ENCODE measurements around the gene FLT4. TPM values are rescaled to one million over a fixed set of nuclear protein-coding genes. Genes with fewer than 3 reads are reported as not detected.

Gene FLT4
- total and polyA plus RNA-seq, 7 donors = 0.23 to 16.9 (median 6.2) TPM

DNA sequence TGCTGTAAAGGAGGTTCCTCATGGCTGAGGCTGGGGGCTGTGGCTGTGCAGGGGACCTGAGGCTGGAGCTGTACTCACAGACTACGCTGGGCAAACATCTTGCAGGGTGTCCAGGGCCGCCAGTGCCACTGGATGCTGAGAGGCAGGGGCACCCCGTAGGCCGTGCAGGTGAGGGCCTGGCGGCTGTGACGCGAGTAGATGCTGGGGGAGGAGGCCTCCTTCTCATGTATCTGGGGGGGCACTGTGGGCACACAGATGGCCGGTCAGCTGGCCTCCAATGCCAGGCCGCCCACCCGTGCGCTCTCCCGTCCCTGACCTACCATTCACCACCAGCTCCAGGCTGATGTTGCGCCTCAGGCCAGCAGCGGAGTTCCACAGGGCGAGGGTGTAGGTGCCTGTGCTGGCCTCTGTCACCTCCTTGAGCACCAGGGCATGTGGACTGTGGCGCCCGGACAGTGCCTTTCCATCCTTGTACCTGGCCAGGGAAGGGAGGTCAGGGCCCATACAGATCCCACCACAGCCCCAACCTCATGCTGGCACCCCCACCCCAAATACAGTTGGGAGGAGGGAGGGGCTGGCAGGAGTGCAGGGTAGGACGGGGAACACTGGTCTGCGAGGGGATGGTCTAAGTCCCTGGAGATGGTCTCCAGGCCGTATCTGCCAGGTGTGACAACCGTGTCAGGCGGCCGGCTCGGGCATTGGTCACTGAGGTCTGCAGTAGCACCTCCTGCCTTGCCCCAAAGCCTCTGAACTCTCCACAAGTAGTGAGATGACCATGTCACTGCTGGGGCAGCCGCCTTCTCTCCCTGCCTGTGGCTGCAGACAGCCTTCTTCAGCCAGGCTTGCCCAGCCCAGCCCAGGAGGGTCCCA, 23.4 kb downstream of the FLT4 start:
- no peak for DNase-seq
- Histone ChIP-seq H3K36me3 (no peaks in the 10 kb centered on the region), H3K9me3 (no peaks in the 10 kb centered on the region), H3K27ac (no peak overlapping the region), H3K27me3 (peaks cover 0 to 5% (median 0%) of the 10 kb centered on the region in 3 donors), H3K4me3 (no peak overlapping the region), H3K4me1 (no peaks in the 10 kb centered on the region)
- intact Hi-C loops (cut with DNase I) = no loop called here
- TF ChIP-seq, protein P1, sequence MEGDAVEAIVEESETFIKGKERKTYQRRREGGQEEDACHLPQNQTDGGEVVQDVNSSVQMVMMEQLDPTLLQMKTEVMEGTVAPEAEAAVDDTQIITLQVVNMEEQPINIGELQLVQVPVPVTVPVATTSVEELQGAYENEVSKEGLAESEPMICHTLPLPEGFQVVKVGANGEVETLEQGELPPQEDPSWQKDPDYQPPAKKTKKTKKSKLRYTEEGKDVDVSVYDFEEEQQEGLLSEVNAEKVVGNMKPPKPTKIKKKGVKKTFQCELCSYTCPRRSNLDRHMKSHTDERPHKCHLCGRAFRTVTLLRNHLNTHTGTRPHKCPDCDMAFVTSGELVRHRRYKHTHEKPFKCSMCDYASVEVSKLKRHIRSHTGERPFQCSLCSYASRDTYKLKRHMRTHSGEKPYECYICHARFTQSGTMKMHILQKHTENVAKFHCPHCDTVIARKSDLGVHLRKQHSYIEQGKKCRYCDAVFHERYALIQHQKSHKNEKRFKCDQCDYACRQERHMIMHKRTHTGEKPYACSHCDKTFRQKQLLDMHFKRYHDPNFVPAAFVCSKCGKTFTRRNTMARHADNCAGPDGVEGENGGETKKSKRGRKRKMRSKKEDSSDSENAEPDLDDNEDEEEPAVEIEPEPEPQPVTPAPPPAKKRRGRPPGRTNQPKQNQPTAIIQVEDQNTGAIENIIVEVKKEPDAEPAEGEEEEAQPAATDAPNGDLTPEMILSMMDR (IDR thresholded peaks at IDR 0.05) = no peak
- TF ChIP-seq POLR2AphosphoS5 (IDR thresholded peaks at IDR 0.05) = no peak
- TF ChIP-seq POLR2A (IDR thresholded peaks at IDR 0.05) = no peak
- no peak for TF ChIP-seq EP300 (IDR thresholded peaks at IDR 0.05)
- WGBS, 2 donors = 80 to 90% methylated on average over 25 of the region's 25 CpGs

DNA sequence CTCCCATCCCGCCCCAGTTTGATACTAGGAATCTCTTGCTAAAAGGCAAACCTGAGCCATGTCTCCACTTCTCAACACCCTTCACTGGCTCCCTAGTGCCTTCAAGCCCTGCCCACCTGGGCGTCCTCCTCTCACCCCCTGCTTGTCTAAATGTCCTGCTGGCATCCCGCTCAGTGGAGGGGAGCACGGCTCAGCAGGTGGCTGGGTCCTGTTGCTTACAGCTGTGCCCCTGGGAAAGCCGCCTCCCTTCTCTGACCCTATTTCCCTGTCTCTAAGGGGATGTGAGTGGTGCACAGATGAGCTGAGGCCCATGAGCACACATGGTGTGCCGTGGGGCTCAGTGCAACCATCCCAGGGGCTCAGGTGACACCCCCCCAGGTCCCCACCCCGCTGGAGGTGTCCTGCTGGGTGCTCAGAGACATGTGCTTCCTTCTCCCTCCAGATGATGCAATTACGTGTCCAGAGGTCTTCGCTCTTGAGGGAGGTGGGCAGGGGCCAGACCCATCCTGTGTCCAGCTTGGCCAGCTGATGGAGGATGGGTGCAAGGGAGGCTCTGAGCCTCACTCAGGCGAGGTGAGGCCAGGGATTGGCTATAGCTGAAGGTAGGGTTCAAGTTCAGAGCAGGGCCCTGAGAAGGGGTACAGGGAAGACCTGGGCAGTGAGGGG, 24.1 kb downstream of the FLT4 start:
- no peaks in the 10 kb centered on the region for H3K9me3 ChIP-seq
- DNase-seq = no peak
- 61 to 82% methylated on average over 10 of the region's 10 CpGs for WGBS, 2 donors
- no peak overlapping the region for H3K4me3 ChIP-seq
- no peak for TF ChIP-seq POLR2A (IDR thresholded peaks at IDR 0.05)
- TF ChIP-seq EP300 (IDR thresholded peaks at IDR 0.05) = no peak
- TF ChIP-seq POLR2AphosphoS5 (IDR thresholded peaks at IDR 0.05) = no peak
- TF ChIP-seq, protein P1 (IDR thresholded peaks at IDR 0.05) = no peak
- no peak overlapping the region for H3K27ac ChIP-seq
- no peaks in the 10 kb centered on the region for H3K4me1 ChIP-seq
- H3K27me3 ChIP-seq = peaks cover 0 to under 1% (median 0%) of the 10 kb centered on the region in 3 donors
- intact Hi-C loops (cut with DNase I) = no loop called here
- no peaks in the 10 kb centered on the region for H3K36me3 ChIP-seq

DNA sequence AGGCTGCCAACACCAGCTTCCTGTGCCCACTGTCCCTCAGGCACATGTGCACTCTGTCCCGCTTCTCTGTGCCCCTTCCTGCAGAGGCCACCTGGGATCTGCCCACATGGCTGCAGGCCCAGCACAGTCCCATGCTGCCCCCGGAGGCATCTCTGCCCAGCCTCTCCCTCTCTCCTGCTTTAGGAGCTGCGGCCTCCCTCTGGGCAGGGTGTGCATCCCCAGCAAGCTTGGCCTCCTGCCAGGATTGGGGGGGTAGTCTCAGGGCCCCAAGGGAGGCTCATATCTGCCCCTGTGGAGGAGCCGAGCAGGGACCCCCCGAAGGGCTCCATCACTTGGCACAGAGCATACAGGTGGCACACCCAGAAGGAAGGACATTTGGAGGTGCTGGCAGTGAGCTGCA, 24.8 kb downstream of the FLT4 start:
- Histone ChIP-seq H3K4me1 (no peaks in the 10 kb centered on the region), H3K36me3 (no peaks in the 10 kb centered on the region), H3K4me3 (no peak overlapping the region), H3K27ac (no peak overlapping the region), H3K9me3 (no peaks in the 10 kb centered on the region), H3K27me3 (peaks cover 0 to 7% (median 0%) of the 10 kb centered on the region in 3 donors)
- TF ChIP-seq EP300 (IDR thresholded peaks at IDR 0.05) (no peak), POLR2AphosphoS5 (IDR thresholded peaks at IDR 0.05) (no peak), POLR2A (IDR thresholded peaks at IDR 0.05) (no peak)
- TF ChIP-seq, protein P1 (IDR thresholded peaks at IDR 0.05) = no peak
- DNase-seq = no peak
- intact Hi-C loops (cut with DNase I) = no loop called here
- 47 to 73% methylated on average over 5 of the region's 5 CpGs for WGBS, 2 donors

DNA sequence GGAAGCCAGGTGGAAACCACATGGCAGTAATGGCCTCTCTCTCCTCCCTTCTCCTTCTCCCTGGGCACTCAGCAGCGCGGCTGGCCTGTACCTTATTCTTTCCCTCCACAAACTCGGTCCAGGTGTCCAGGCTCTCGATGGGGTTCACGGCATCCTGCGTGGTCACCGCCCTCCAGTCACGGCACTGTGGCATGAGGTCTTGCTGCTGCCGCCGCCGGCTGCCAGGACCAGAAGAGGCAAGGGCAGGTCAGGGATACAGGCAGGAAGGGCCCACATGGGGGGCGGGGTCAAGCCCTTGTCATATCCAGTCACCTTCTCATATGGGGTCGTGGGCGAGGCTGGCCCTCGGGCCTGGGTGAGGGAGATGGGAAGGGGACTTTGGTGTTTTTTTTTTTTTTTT, 25.6 kb downstream of the FLT4 start:
- no peak overlapping the region for H3K27ac ChIP-seq
- peaks cover 0 to 6% (median 2%) of the 10 kb centered on the region in 4 donors for H3K4me1 ChIP-seq
- no peak for DNase-seq
- H3K36me3 ChIP-seq = no peaks in the 10 kb centered on the region
- TF ChIP-seq EP300 (IDR thresholded peaks at IDR 0.05) (no peak), POLR2AphosphoS5 (IDR thresholded peaks at IDR 0.05) (no peak), POLR2A (IDR thresholded peaks at IDR 0.05) (no peak)
- TF ChIP-seq, protein P1 (IDR thresholded peaks at IDR 0.05) = no peak
- peaks cover 0 to 14% (median 6%) of the 10 kb centered on the region in 3 donors for H3K27me3 ChIP-seq
- WGBS, 2 donors = 91% methylated on average over 15 of the region's 15 CpGs
- intact Hi-C loops (cut with DNase I) = no loop called here
- H3K4me3 ChIP-seq = no peak overlapping the region
- no peaks in the 10 kb centered on the region for H3K9me3 ChIP-seq

Measured in sigmoid colon (tissue), 7 donors.